Esophagus muscularis mucosa (tissue), 4 donors: ENCODE data around the gene WDR47. TPM values are rescaled to one million over a fixed set of nuclear protein-coding genes. Genes with fewer than 3 reads are reported as not detected.

Source experiments
- DNase-seq: peaks from one replicate; pipeline ENCODE4 v3.0.0-alpha.2; 2017; ENCODE audit errors: extremely low spot score
- H3K27ac ChIP-seq, 4 donors: fragments of 200-600 bp; sonication (generic); replicated peaks in 1 of 4; 1 replicate in 3 of 4; 2 replicates in 1 of 4; pipeline ENCODE4 v1.5.1; 2016 to 2019; ENCODE audit warnings: mild to moderate bottlenecking in 1 of 4
- H3K27me3 ChIP-seq, 4 donors: fragments of 200-600 bp; sonication (generic); one replicate each; pipeline versions ENCODE4 v1.5.1 to v1.6.0; 2016 to 2019
- H3K36me3 ChIP-seq, 4 donors: fragments of 200-600 bp; sonication (generic); one replicate each; pipeline ENCODE4 v1.5.1; 2016 to 2019
- H3K4me1 ChIP-seq, 4 donors: fragments of 200-600 bp; sonication (generic); one replicate each; pipeline ENCODE4 v1.5.1; 2016 to 2019
- H3K4me3 ChIP-seq, 4 donors: fragments of 200-600 bp; sonication (generic); 1 replicate in 2 of 4; 2 replicates in 2 of 4; pipeline ENCODE4 v1.5.1; 2016 to 2019; ENCODE audit warnings: mild to moderate bottlenecking in 4 of 4, moderate library complexity in 1 of 4
- H3K9me3 ChIP-seq, 4 donors: fragments of 200-600 bp; sonication (generic); 1 replicate in 3 of 4; 2 replicates in 1 of 4; pipeline ENCODE4 v1.5.1; 2016 to 2019
- CTCF ChIP-seq, 3 experiments: fragments of 200-600 bp in 2 of 3; fragments of 450-650 bp in 1 of 3; sonication (generic) in 2 of 3; IDR thresholded peaks; one replicate each; pipeline ENCODE4 v1.5.1; 2017 to 2019; ENCODE audit warnings: antibody characterized with exemption in 3 of 3, mild to moderate bottlenecking in 2 of 3, moderate library complexity in 1 of 3
- EP300 ChIP-seq: sonication (generic); formaldehyde crosslinking; IDR thresholded peaks from one replicate; pipeline ENCODE4 v1.6.1; 2017; ENCODE audit warnings: antibody characterized with exemption
- POLR2A ChIP-seq: fragments of 450-650 bp; IDR thresholded peaks from one replicate; pipeline ENCODE4 v1.6.1; 2017; ENCODE audit warnings: antibody characterized with exemption, moderate library complexity, mild to moderate bottlenecking, low read depth
- POLR2AphosphoS5 ChIP-seq, 2 donors: sonication (generic); formaldehyde crosslinking; IDR thresholded peaks; one replicate each; pipeline ENCODE4 v1.6.1; 2017; ENCODE audit warnings: antibody characterized with exemption in 2 of 2
- WGBS: methylation state at CpG from one replicate; pipeline ENCODE4 v1.1.5; 2018; 5-methylcytosine and 5-hydroxymethylcytosine counted together
- intact Hi-C: fragments of 100-400 bp; cut with DNase I; formaldehyde crosslinking; loops from one replicate; pipeline ENCODE4 v1.15.1; 2023
- total RNA-seq, 4 donors: library from RNA; depleted of rRNA; stranded (reverse); fragments of >200 nt; gene quantifications; one replicate each; pipeline versions ENCODE4 v1.1.0 to v1.2.1, GENCODE V29; 2016

The WDR47 gene
- total RNA-seq, 4 donors from 2014 or later, result 16.1 to 27.3 (median 18.1) TPM

- H3K4me3 ChIP-seq, result no peak overlapping the region
- TF ChIP-seq EP300, result no peak
- TF ChIP-seq POLR2AphosphoS5 (IDR thresholded peaks at IDR 0.05), result no peak
- TF ChIP-seq POLR2A, result no peak
- no peak for TF ChIP-seq CTCF (IDR thresholded peaks at IDR 0.05)
- intact Hi-C loops, result loop anchor here (5.0 kb wide), 1 partner anchor 151 kb away; the partner anchor contains the start of gene ELAPOR1
- WGBS, result 86% methylated on average over 9 of the region's 9 CpGs
- H3K36me3 ChIP-seq, result peaks cover 0 to 19% (median 0%) of the 10 kb centered on the region in 4 donors
- no peak for DNase-seq
- no peaks in the 10 kb centered on the region for H3K27me3 ChIP-seq
- H3K27ac ChIP-seq, result no peak overlapping the region
- H3K4me1 ChIP-seq, result peaks cover 26 to 52% (median 43%) of the 10 kb centered on the region in 4 donors
- no peaks in the 10 kb centered on the region for H3K9me3 ChIP-seq
Observed at GRCh38 chr1:108961198-108961597, 80.7 kb downstream of the WDR47 start.

- 91% methylated on average over 5 of the region's 5 CpGs for WGBS
- no peak overlapping the region for H3K4me3 ChIP-seq
- H3K4me1 ChIP-seq, result peaks cover 26 to 52% (median 43%) of the 10 kb centered on the region in 4 donors
- intact Hi-C loops, result loop anchor here (5.0 kb wide), 1 partner anchor 152 kb away; the partner anchor contains the start of gene ELAPOR1
- no peaks in the 10 kb centered on the region for H3K9me3 ChIP-seq
- DNase-seq, result no peak
- no peaks in the 10 kb centered on the region for H3K27me3 ChIP-seq
- H3K27ac ChIP-seq, result no peak overlapping the region
- TF ChIP-seq POLR2AphosphoS5 (IDR thresholded peaks at IDR 0.05), result no peak
- TF ChIP-seq EP300, result no peak
- no peak for TF ChIP-seq POLR2A
- peaks cover 0 to 24% (median 0%) of the 10 kb centered on the region in 4 donors for H3K36me3 ChIP-seq
Observed at GRCh38 chr1:108960719-108961118, 81.2 kb downstream of the WDR47 start.

- Histone ChIP-seq H3K36me3 (peaks cover 0 to 41% (median 11%) of the 10 kb centered on the region in 4 donors), H3K9me3 (no peaks in the 10 kb centered on the region), H3K4me3 (no peak overlapping the region), H3K27me3 (no peaks in the 10 kb centered on the region), H3K4me1 (peaks cover 21 to 45% (median 35%) of the 10 kb centered on the region in 4 donors), H3K27ac (no peak overlapping the region)
- WGBS, result 98% methylated on average over 5 of the region's 5 CpGs
- no peak for TF ChIP-seq POLR2A
- TF ChIP-seq EP300, result no peak
- no peak for TF ChIP-seq POLR2AphosphoS5 (IDR thresholded peaks at IDR 0.05)
- TF ChIP-seq CTCF (IDR thresholded peaks at IDR 0.05), result no peak
- DNase-seq, result no peak
- intact Hi-C loops, result no loop called here
Observed at GRCh38 chr1:108957888-108958287, 84.0 kb downstream of the WDR47 start.

GRCh38 chr1:108955881-108956280 is 86.0 kb downstream of the WDR47 start:
- 88% methylated on average over 3 of the region's 3 CpGs for WGBS
- peaks cover 0 to 41% (median 11%) of the 10 kb centered on the region in 4 donors for H3K36me3 ChIP-seq
- intact Hi-C loops, result no loop called here
- H3K27me3 ChIP-seq, result no peaks in the 10 kb centered on the region
- H3K27ac ChIP-seq, result no peak overlapping the region
- no peak for DNase-seq
- H3K4me1 ChIP-seq, result peaks cover 6 to 28% (median 18%) of the 10 kb centered on the region in 4 donors
- no peak overlapping the region for H3K4me3 ChIP-seq
- TF ChIP-seq CTCF (IDR thresholded peaks at IDR 0.05) (no peak), POLR2AphosphoS5 (IDR thresholded peaks at IDR 0.05) (no peak), EP300 (no peak), POLR2A (no peak)
- H3K9me3 ChIP-seq, result no peaks in the 10 kb centered on the region

- Histone ChIP-seq H3K4me3 (no peak overlapping the region), H3K9me3 (no peaks in the 10 kb centered on the region), H3K4me1 (peaks cover 1 to 20% (median 11%) of the 10 kb centered on the region in 4 donors), H3K36me3 (peaks cover 0 to 41% (median 11%) of the 10 kb centered on the region in 4 donors), H3K27ac (no peak overlapping the region), H3K27me3 (no peaks in the 10 kb centered on the region)
- TF ChIP-seq CTCF (IDR thresholded peaks at IDR 0.05), result no peak
- no peak for TF ChIP-seq EP300
- TF ChIP-seq POLR2A, result no peak
- TF ChIP-seq POLR2AphosphoS5 (IDR thresholded peaks at IDR 0.05), result no peak
- 92% methylated on average over 3 of the region's 3 CpGs for WGBS
- DNase-seq, result no peak
- intact Hi-C loops, result no loop called here
Observed at GRCh38 chr1:108955111-108955510, 86.8 kb downstream of the WDR47 start.
